Kidney epithelial cell (primary cell): Measurements from ENCODE around the gene DENND1A. TPM values are rescaled to one million over a fixed set of nuclear protein-coding genes. Genes with fewer than 3 reads are reported as not detected.

Experiments used
- DNase-seq: peaks from one replicate; pipeline ENCODE4 v3.0.0-alpha.2; 2010; ENCODE audit warnings: low read depth
- H3K27me3 ChIP-seq: 2 replicates; pipeline ENCODE4 v1.6.0; 2011; ENCODE audit warnings: low read length; ENCODE audit not compliant: control insufficient read depth, insufficient read depth
- H3K36me3 ChIP-seq: 2 replicates; pipeline ENCODE4 v1.5.1; 2011; ENCODE audit warnings: low read length; ENCODE audit not compliant: control insufficient read depth, insufficient read depth
- H3K4me3 ChIP-seq: 2 replicates; pipeline ENCODE4 v1.5.1; 2011; ENCODE audit warnings: low read depth, mild to moderate bottlenecking, control low read depth, low read length
- total RNA-seq: library from RNA; depleted of rRNA; stranded (reverse); fragments of >200 nt; gene quantifications from 2 replicates; pipeline ENCODE4 v1.2.3, GENCODE V29; 2015
- TF ChIP-seq, protein P1 (sequence below): IDR thresholded peaks from 2 replicates; pipeline ENCODE4 v1.5.1; 2011; ENCODE audit warnings: mild to moderate bottlenecking, moderate library complexity, low read length, control low read depth, inconsistent platforms; ENCODE audit not compliant: insufficient read depth, poor library complexity, severe bottlenecking

Gene DENND1A
- total RNA-seq, 1 donor from 2014 or later: 14.5 TPM

DNA sequence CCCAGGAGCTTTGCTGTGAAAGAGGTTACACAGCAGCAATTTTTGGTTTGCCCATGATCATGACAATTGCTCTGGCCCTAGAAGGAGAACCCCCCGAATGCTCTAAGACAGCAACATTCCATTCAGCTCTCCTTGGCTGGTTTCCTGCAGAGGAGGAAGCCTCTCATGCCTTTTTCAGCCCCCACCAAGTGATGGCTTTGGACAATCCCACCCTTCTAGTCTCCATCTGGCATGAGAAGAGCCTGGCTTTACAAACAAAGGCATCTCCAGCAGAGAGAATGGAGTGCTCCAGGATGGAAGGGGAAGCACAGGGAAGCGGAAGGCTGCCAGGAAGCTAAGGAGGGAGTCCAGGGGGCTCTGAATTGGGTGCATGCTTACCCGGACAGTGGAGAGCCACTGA is 475.6 kb downstream of the DENND1A start:
- Histone ChIP-seq H3K36me3 (no peaks in the 10 kb centered on the region), H3K27me3 (no peaks in the 10 kb centered on the region), H3K4me3 (no peak overlapping the region)
- no peak for DNase-seq
- TF ChIP-seq, protein P1, sequence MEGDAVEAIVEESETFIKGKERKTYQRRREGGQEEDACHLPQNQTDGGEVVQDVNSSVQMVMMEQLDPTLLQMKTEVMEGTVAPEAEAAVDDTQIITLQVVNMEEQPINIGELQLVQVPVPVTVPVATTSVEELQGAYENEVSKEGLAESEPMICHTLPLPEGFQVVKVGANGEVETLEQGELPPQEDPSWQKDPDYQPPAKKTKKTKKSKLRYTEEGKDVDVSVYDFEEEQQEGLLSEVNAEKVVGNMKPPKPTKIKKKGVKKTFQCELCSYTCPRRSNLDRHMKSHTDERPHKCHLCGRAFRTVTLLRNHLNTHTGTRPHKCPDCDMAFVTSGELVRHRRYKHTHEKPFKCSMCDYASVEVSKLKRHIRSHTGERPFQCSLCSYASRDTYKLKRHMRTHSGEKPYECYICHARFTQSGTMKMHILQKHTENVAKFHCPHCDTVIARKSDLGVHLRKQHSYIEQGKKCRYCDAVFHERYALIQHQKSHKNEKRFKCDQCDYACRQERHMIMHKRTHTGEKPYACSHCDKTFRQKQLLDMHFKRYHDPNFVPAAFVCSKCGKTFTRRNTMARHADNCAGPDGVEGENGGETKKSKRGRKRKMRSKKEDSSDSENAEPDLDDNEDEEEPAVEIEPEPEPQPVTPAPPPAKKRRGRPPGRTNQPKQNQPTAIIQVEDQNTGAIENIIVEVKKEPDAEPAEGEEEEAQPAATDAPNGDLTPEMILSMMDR: no peak

DNA sequence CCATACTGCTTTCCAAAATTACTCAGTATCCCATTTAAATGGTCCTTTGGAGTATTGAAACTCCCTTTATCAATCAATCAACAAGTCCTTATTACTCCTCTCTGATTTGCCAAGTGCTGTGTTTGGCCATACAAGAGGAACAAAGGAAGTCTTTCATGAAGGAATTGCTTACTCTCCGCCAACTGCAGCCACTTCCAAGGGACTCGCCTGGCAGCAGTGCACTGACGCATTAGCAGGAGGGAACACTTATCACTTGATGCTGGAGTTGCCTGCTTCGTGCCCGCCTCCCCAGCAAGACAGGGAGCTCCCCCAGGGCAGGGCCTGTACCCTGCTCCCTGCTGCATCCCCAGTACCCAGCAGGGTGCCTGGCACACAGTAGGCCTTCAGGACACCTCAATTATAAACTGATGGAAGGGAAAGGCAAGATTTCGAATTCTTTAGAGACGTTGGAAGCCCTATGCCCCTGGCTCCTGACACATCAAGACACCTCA is 476.1 kb downstream of the DENND1A start:
- H3K27me3 ChIP-seq: no peaks in the 10 kb centered on the region
- H3K4me3 ChIP-seq: no peak overlapping the region
- TF ChIP-seq, protein P1: no peak
- DNase-seq: no peak
- no peaks in the 10 kb centered on the region for H3K36me3 ChIP-seq

DNA sequence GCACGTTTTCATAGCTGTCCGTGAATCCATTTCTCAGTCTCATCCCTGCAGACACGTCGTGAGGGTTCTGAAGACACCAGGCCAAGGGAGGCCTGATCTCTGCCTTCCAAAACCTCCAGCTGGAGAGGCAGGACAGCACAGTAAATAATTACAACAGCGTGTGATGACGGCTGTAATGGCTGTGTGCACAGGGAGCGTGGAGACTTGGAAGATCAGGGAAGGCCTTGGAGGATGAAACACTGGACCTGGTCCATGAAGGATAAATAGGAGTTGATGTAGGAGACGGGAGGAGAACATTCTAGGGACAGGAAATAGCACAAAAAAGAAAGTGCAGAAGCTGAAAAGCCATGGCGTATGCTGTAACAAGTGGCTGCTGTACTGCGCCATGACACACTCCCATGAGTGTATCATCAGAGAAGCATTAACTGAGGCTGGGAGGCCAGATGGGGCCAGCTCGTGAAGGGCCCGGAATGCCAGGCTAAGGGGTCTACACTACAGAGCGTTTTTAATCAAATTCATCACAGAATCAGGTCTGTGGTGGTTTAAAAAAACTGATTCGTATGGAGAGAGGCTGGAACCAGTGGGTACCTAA is 476.8 kb downstream of the DENND1A start:
- TF ChIP-seq, protein P1: no peak
- no peak for DNase-seq
- Histone ChIP-seq H3K27me3 (no peaks in the 10 kb centered on the region), H3K36me3 (no peaks in the 10 kb centered on the region), H3K4me3 (no peak overlapping the region)

DNA sequence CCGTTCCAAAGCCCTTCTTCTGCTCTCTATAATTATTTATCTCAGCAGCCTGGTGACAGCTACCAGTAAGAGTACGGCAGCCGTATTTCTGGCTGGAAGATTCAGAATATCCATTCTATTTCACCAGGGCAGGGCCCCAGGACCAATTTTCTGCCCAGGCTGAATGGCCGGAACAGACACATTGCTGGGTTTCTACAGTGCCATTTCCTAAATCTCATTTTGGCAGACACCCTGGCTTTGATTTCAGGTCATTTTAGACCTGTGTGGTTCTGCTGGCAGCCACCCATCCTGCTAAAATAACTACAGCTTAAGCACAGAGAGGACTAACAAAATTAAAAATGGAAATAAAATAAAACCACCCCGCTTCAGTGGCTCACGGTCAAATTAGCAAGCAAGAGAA is 478.9 kb downstream of the DENND1A start:
- TF ChIP-seq, protein P1: no peak
- no peak for DNase-seq
- no peaks in the 10 kb centered on the region for H3K27me3 ChIP-seq
- no peak overlapping the region for H3K4me3 ChIP-seq
- no peaks in the 10 kb centered on the region for H3K36me3 ChIP-seq

DNA sequence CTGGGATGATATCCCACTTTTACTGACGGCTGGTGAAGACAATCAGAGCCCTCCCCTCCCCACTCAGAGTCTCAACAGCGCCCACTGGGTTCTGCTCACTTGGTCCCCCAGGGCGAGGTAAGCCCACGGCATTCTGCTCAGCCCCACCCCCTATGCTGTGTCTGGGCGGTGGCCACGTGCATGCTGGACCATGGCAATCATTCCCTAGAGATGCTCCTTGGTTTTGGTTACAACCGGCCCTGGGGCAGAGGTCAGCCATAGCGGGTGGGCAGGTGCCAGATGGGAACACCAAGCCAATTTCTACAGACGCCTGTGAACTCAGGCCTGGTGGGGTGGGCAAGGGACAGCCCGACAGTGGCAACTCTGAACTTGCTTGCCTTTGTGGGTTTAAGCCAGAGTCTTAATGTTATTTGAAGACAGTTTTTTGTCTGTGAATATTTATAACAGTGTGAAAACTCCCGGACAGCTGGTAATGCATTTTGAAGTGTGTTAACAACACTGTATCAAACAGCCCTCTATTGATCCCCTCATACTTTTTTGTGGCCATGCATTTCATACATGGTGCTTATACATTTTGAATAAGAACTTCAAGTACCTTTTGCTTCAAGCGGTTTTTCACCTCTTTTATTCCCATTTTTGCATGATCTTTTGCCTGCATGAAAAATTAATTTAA is 479.7 kb downstream of the DENND1A start:
- DNase-seq: no peak
- Histone ChIP-seq H3K4me3 (no peak overlapping the region), H3K27me3 (no peaks in the 10 kb centered on the region), H3K36me3 (no peaks in the 10 kb centered on the region)
- TF ChIP-seq, protein P1: no peak
